IMR-90 (cell line): ENCODE results near the gene RAG1. TPM values are rescaled to one million over a fixed set of nuclear protein-coding genes. Genes with fewer than 3 reads are reported as not detected.

ENCODE experiments used
- ATAC-seq: fragments of 200-7000 bp; cut with Tn5 transposase; 2 replicates; pipeline ENCODE4 v1.9.1; 2020; ENCODE audit warnings: low read depth, mild to moderate bottlenecking, moderate library complexity
- BruUV-seq: library from RNA; stranded (reverse); fragments of 400-500 nt; replicated peaks from 2 replicates; lab custom pipeline; 2021; lab: Mats Ljungman, UMichigan
- CTCF ChIA-PET: fragments of 300-600 bp; formaldehyde crosslinking; extraction: SDS; loops from one replicate; lab custom pipeline; 2021; ENCODE audit warnings: antibody characterized with exemption; lab: Yijun Ruan, JAX
- POLR2A ChIA-PET: fragments of 300-600 bp; sonication (Branson Sonifier 250); formaldehyde crosslinking; loops from one replicate; lab custom pipeline; 2022; ENCODE audit warnings: antibody characterized with exemption; ENCODE audit not compliant: unreplicated experiment; lab: Charles Lee
- DNase-seq: peaks from one replicate; pipeline ENCODE4 v3.0.0; 2013
- H2AFZ ChIP-seq: replicated peaks from 2 replicates; pipeline ENCODE3; 2013; ENCODE audit warnings: low read length, mild to moderate bottlenecking; ENCODE audit not compliant: poor library complexity
- H2AK5ac ChIP-seq: 2 replicates; pipeline ENCODE4 v1.6.1; 2013; ENCODE audit warnings: low read depth, low read length, inconsistent platforms
- H2AK9ac ChIP-seq: replicated peaks from 2 replicates; pipeline ENCODE3; 2013; ENCODE audit warnings: mild to moderate bottlenecking, low read depth, low read length, moderate library complexity; ENCODE audit not compliant: poor library complexity
- H2BK120ac ChIP-seq: 2 replicates; pipeline ENCODE4 v1.6.1; 2013; ENCODE audit warnings: low read depth, low read length, inconsistent platforms
- H2BK15ac ChIP-seq: 3 replicates; pipeline ENCODE4 v1.6.1; 2013; ENCODE audit warnings: low read depth, low read length, inconsistent platforms
- H2BK20ac ChIP-seq: 2 replicates; pipeline ENCODE4 v1.6.1; 2013; ENCODE audit warnings: low read depth, mild to moderate bottlenecking, inconsistent platforms, low read length, moderate library complexity
- H2BK5ac ChIP-seq: 2 replicates; pipeline ENCODE4 v1.6.1; 2013; ENCODE audit warnings: mild to moderate bottlenecking, low read depth, low read length, inconsistent platforms; ENCODE audit not compliant: poor library complexity, severe bottlenecking
- H3K14ac ChIP-seq: replicated peaks from 2 replicates; pipeline ENCODE4 v1.6.1; 2013; ENCODE audit warnings: low read depth, low read length, inconsistent platforms
- H3K18ac ChIP-seq: 2 replicates; pipeline ENCODE4 v1.6.1; 2013; ENCODE audit warnings: low read depth, low read length, control low read depth
- H3K23ac ChIP-seq: 2 replicates; pipeline ENCODE4 v1.6.1; 2013; ENCODE audit warnings: low read depth, low read length, inconsistent platforms
- H3K27ac ChIP-seq: 2 replicates; pipeline ENCODE4 v1.5.1; 2013; ENCODE audit warnings: mild to moderate bottlenecking, control low read depth, low read length; ENCODE audit not compliant: insufficient read depth
- H3K27me3 ChIP-seq: 2 replicates; pipeline ENCODE4 v1.6.1; 2013; ENCODE audit warnings: low read length; ENCODE audit not compliant: control insufficient read depth, insufficient read depth
- H3K36me3 ChIP-seq: 2 replicates; pipeline ENCODE4 v1.6.1; 2013; ENCODE audit warnings: low read length, mixed read lengths; ENCODE audit not compliant: control insufficient read depth, insufficient read depth
- H3K4ac ChIP-seq: 2 replicates; pipeline ENCODE4 v1.6.1; 2013; ENCODE audit warnings: low read depth, low read length, inconsistent platforms
- H3K4me1 ChIP-seq: 2 replicates; pipeline ENCODE4 v1.6.1; 2013; ENCODE audit warnings: low read length, mixed read lengths; ENCODE audit not compliant: control insufficient read depth, insufficient read depth
- H3K4me2 ChIP-seq: 2 replicates; pipeline ENCODE4 v1.6.1; 2013; ENCODE audit warnings: low read depth, mild to moderate bottlenecking, control low read depth, low read length, moderate library complexity
- H3K4me3 ChIP-seq: 2 replicates; pipeline ENCODE4 v1.5.1; 2013; ENCODE audit warnings: low read depth, mild to moderate bottlenecking, control low read depth, low read length, moderate library complexity; ENCODE audit not compliant: insufficient read depth
- H3K56ac ChIP-seq: 2 replicates; pipeline ENCODE4 v1.6.1; 2013; ENCODE audit warnings: low read length, inconsistent platforms; ENCODE audit not compliant: insufficient read depth; ENCODE audit errors: extremely low read depth
- H3K79me1 ChIP-seq, 2 experiments: 2 replicates each; pipeline ENCODE4 v1.6.1; 2013; ENCODE audit warnings: low read length in 2 of 2, inconsistent platforms in 1 of 2, low read depth in 1 of 2
- H3K9ac ChIP-seq: 2 replicates; pipeline ENCODE4 v1.6.1; 2013; ENCODE audit warnings: low read depth, low read length, control low read depth
- H3K9me1 ChIP-seq: 2 replicates; pipeline ENCODE4 v1.6.1; 2013; ENCODE audit warnings: low read length, inconsistent platforms; ENCODE audit not compliant: insufficient read depth
- H3K9me3 ChIP-seq: 2 replicates; pipeline ENCODE4 v1.6.1; 2013; ENCODE audit warnings: low read length; ENCODE audit not compliant: control insufficient read depth, insufficient read depth
- H4K20me1 ChIP-seq: 2 replicates; pipeline ENCODE4 v1.6.1; 2013; ENCODE audit warnings: low read length, inconsistent platforms; ENCODE audit not compliant: insufficient read depth
- H4K5ac ChIP-seq: 2 replicates; pipeline ENCODE4 v1.6.1; 2013; ENCODE audit warnings: mild to moderate bottlenecking, low read depth, low read length, control low read depth
- H4K8ac ChIP-seq, 2 experiments: 2 replicates each; pipeline ENCODE4 v1.6.1; 2013; ENCODE audit warnings: low read depth in 2 of 2, low read length in 2 of 2, control low read depth in 1 of 2, inconsistent platforms in 1 of 2
- H4K91ac ChIP-seq: 2 replicates; pipeline ENCODE4 v1.6.1; 2013; ENCODE audit warnings: low read depth, low read length, inconsistent platforms; ENCODE audit not compliant: insufficient read depth
- CEBPB ChIP-seq: IDR thresholded peaks from 2 replicates; pipeline ENCODE4 v1.6.1; 2012; ENCODE audit warnings: low read depth, low read length, improper control_type of control experiment
- FOS ChIP-seq: fragments of 150-350 bp; IDR thresholded peaks from 2 replicates; pipeline ENCODE4 v1.6.1; 2016; ENCODE audit warnings: low read depth, low read length
- MAFK ChIP-seq: IDR thresholded peaks from 2 replicates; pipeline ENCODE4 v1.6.1; 2012; ENCODE audit warnings: low read depth, low read length, improper control_type of control experiment
- MAZ ChIP-seq: IDR thresholded peaks from 2 replicates; pipeline ENCODE4 v1.6.1; 2012; ENCODE audit warnings: low read depth, mild to moderate bottlenecking, low read length, improper control_type of control experiment, moderate library complexity, borderline replicate concordance
- MXI1 ChIP-seq: IDR thresholded peaks from 2 replicates; pipeline ENCODE4 v1.6.1; 2012; ENCODE audit warnings: low read depth, mild to moderate bottlenecking, low read length, moderate library complexity, borderline replicate concordance
- NFE2L2 ChIP-seq: fragments of 150-350 bp; IDR thresholded peaks from 2 replicates; pipeline ENCODE4 v1.6.1; 2016; ENCODE audit warnings: low read depth, mild to moderate bottlenecking, low read length
- RAD21 ChIP-seq: IDR thresholded peaks from 2 replicates; pipeline ENCODE4 v1.6.1; 2012; ENCODE audit warnings: low read length, improper control_type of control experiment
- RCOR1 ChIP-seq: IDR thresholded peaks from 2 replicates; pipeline ENCODE4 v1.6.1; 2012; ENCODE audit warnings: mild to moderate bottlenecking, low read length, improper control_type of control experiment; ENCODE audit not compliant: insufficient replicate concordance
- SMC3 ChIP-seq: fragments of 150-350 bp; IDR thresholded peaks from 2 replicates; pipeline ENCODE4 v1.6.1; 2016; ENCODE audit warnings: low read depth, mild to moderate bottlenecking, antibody characterized with exemption, low read length, moderate library complexity
- WGBS, 2 experiments: methylation state at CpG; one replicate each; pipeline versions ENCODE4 v1.1.5 to v1.1.7; 2013; ENCODE audit warnings: missing lambda C conversion rate in 2 of 2; ENCODE audit not compliant: insufficient read length in 1 of 2; ENCODE audit errors: extremely low coverage in 2 of 2; 5-methylcytosine and 5-hydroxymethylcytosine counted together
- dilution Hi-C: fragments of 300-500 bp; cut with HindIII; formaldehyde crosslinking; loops from one replicate; pipeline ENCODE4 v1.14.3; 2018; ENCODE audit warnings: low sequenced_read_pairs; ENCODE audit not compliant: unreplicated experiment
- in situ Hi-C: fragments of 300-500 bp; cut with MboI; formaldehyde crosslinking; loops from 3 replicates; pipeline ENCODE4 v1.14.3; 2019; ENCODE audit warnings: low sequenced_read_pairs, inconsistent platforms, mixed read lengths
- intact Hi-C: fragments of 100-400 bp; cut with micrococcal nuclease; formaldehyde crosslinking; loops from 2 replicates; pipeline ENCODE4 v1.10.0; 2022
- polyA plus RNA-seq, 3 experiments: library from polyadenylated mRNA; depleted of rRNA; stranded (reverse); fragments of >200 nt; gene quantifications; 2 replicates each; pipeline ENCODE4 v1.2.3, GENCODE V29; 2012; ENCODE audit warnings: low replicate concordance in 1 of 3
- total RNA-seq: library from RNA; depleted of rRNA; stranded (reverse); fragments of >200 nt; gene quantifications from 2 replicates; pipeline ENCODE4 v1.2.3, GENCODE V29; 2012
- TF ChIP-seq, protein P1 (sequence below): fragments of 150-350 bp; IDR thresholded peaks from 2 replicates; pipeline ENCODE4 v1.6.1; 2016; ENCODE audit warnings: low read depth, mild to moderate bottlenecking, low read length, moderate library complexity, borderline replicate concordance
- TF ChIP-seq, protein P2 (sequence below): fragments of 150-350 bp; IDR thresholded peaks from 2 replicates; pipeline ENCODE4 v1.6.1; 2017; ENCODE audit warnings: mild to moderate bottlenecking, antibody characterized with exemption, low read length, low read depth

RAG1 gene
- total and polyA plus RNA-seq, 2 of the 4 experiments (the other 2 are of a cell fraction), result 0.14 to 0.72 TPM

DNA sequence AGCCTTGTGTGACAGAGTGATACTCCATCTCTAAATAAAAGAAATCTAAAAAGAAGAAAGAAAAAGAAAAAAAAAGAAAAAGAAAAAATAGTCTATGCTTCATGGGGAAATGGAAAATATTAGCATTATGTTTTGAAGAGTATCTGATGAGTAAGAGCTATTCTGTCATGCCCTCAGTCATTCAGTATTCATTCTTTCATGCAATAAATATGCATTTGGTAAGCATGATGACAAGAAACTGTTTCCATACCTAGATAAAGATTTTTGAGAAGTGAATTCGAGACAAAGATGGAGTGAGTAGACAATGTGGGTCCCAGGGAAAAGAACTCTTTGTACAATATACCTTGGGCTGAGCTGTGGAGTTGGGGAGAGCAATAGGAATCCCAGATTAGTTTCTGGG, 20.3 kb downstream of the RAG1 start:
- no peak overlapping the region for H2AK5ac ChIP-seq
- H3K9me1 ChIP-seq, result no peaks in the 10 kb centered on the region
- H2BK15ac ChIP-seq, result no peak overlapping the region
- dilution Hi-C loops, result no loop called here
- no peak overlapping the region for H3K9ac ChIP-seq
- no peaks in the 10 kb centered on the region for H3K9me3 ChIP-seq
- no peak overlapping the region for H2AK9ac ChIP-seq
- ChIA-PET CTCF (interaction anchor here (0.6 to 0.7 kb wide), 2 partner anchors 12 to 42 kb away, joined by 3 read pairs; no protein-coding TSS in a partner anchor), POLR2A (no interaction called here)
- H3K14ac ChIP-seq, result no peak overlapping the region
- H3K23ac ChIP-seq, result no peak overlapping the region
- no peaks in the 10 kb centered on the region for H3K4me1 ChIP-seq
- no peak overlapping the region for H2AFZ ChIP-seq
- H3K27ac ChIP-seq, result no peak overlapping the region
- no peak overlapping the region for H4K91ac ChIP-seq
- H3K4me2 ChIP-seq, result no peak overlapping the region
- no peak overlapping the region for H2BK120ac ChIP-seq
- no TSS peak for BruUV-seq
- WGBS, 2 experiments, result no CpG with 5 or more reads among the region's 1 CpG
- no peak overlapping the region for H2BK20ac ChIP-seq
- H3K18ac ChIP-seq, result no peak overlapping the region
- H3K56ac ChIP-seq, result no peak overlapping the region
- H3K27me3 ChIP-seq, result no peaks in the 10 kb centered on the region; the same call in 1 of the 2 replicates
- H4K5ac ChIP-seq, result no peak overlapping the region
- H3K4ac ChIP-seq, result no peak overlapping the region
- DNase-seq (no peak), ATAC-seq (no peak)
- no peak overlapping the region for H4K8ac ChIP-seq
- H3K79me1 ChIP-seq, result no peaks in the 10 kb centered on the region
- no peak overlapping the region for H3K4me3 ChIP-seq
- H3K36me3 ChIP-seq, result no peaks in the 10 kb centered on the region
- H2BK5ac ChIP-seq, result no peak overlapping the region
- in situ Hi-C loops, result no loop called here
- no peaks in the 10 kb centered on the region for H4K20me1 ChIP-seq
- intact Hi-C loops, result loop anchor here (5.0 kb wide), 1 partner anchor 34 kb away; no protein-coding TSS in a partner anchor
- TF ChIP-seq MAZ (no peak), CEBPB (no peak), FOS (no peak), NFE2L2 (no peak), RCOR1 (no peak), MAFK (no peak), RAD21 (no peak), MXI1 (no peak), SMC3 (no peak)
- TF ChIP-seq, protein P1, sequence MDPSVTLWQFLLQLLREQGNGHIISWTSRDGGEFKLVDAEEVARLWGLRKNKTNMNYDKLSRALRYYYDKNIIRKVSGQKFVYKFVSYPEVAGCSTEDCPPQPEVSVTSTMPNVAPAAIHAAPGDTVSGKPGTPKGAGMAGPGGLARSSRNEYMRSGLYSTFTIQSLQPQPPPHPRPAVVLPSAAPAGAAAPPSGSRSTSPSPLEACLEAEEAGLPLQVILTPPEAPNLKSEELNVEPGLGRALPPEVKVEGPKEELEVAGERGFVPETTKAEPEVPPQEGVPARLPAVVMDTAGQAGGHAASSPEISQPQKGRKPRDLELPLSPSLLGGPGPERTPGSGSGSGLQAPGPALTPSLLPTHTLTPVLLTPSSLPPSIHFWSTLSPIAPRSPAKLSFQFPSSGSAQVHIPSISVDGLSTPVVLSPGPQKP, result no peak
- TF ChIP-seq, protein P2, sequence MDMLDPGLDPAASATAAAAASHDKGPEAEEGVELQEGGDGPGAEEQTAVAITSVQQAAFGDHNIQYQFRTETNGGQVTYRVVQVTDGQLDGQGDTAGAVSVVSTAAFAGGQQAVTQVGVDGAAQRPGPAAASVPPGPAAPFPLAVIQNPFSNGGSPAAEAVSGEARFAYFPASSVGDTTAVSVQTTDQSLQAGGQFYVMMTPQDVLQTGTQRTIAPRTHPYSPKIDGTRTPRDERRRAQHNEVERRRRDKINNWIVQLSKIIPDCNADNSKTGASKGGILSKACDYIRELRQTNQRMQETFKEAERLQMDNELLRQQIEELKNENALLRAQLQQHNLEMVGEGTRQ, result no peak
